ENCODE data around the gene MMP24. TPM values are rescaled to one million over a fixed set of nuclear protein-coding genes. Genes with fewer than 3 reads are reported as not detected.

MMP24 gene
- total and polyA plus RNA-seq, 2 of the 13 experiments (the other 11 are each of a cell fraction or from before 2014, with no cell fraction given) = 0.29 to 0.35 TPM

DNA sequence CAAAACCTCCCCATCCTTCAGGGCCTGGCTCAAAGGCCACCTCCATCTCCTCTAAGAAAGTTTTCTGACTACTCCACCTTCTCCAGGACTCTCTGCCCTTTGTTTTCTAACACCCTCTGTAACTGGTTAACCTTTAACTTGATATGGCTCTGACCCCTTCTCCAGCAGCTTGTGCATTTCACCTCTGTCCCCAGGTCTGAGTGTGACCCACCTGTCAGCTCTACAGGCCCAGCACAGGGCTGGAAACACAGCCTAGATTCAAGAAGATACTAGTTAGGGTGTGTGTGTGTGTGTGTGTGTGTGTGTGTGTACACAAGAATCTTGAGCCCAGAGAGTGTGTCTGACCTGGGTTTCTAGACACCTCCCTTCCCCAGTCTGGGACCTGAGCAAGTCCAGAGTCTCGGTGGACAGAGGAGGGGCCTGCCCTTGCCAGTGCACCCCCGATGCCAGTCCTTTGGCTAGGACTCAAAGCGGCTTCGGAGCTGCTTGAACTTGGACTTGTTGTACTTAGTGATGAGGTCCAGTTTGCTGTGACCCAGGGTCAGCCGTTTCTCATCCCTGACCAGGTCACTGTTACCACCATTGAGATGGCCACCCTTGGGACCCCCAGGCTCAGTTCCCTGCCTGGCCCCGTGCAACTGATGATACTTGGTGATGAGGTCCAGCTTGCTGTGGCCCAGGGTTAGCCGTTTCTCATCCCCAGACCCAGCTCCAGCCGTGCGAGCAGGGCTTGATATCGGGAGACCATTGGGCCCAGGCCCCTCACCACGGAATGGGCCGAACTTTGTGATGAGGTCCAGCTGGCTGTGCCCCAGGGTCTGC lies 59.8 kb downstream of the MMP24 start (continued):
- TF ChIP-seq, protein P1, sequence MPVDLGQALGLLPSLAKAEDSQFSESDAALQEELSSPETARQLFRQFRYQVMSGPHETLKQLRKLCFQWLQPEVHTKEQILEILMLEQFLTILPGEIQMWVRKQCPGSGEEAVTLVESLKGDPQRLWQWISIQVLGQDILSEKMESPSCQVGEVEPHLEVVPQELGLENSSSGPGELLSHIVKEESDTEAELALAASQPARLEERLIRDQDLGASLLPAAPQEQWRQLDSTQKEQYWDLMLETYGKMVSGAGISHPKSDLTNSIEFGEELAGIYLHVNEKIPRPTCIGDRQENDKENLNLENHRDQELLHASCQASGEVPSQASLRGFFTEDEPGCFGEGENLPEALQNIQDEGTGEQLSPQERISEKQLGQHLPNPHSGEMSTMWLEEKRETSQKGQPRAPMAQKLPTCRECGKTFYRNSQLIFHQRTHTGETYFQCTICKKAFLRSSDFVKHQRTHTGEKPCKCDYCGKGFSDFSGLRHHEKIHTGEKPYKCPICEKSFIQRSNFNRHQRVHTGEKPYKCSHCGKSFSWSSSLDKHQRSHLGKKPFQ (CRISPR knock-in tag; IDR thresholded peaks at IDR 0.05; ENCODE audit: insufficient replicate concordance) = no peak
- peak; percentile 64 for TF ChIP-seq ZFY (CRISPR knock-in tag; IDR thresholded peaks at IDR 0.05)
- TF ChIP-seq, protein P2, sequence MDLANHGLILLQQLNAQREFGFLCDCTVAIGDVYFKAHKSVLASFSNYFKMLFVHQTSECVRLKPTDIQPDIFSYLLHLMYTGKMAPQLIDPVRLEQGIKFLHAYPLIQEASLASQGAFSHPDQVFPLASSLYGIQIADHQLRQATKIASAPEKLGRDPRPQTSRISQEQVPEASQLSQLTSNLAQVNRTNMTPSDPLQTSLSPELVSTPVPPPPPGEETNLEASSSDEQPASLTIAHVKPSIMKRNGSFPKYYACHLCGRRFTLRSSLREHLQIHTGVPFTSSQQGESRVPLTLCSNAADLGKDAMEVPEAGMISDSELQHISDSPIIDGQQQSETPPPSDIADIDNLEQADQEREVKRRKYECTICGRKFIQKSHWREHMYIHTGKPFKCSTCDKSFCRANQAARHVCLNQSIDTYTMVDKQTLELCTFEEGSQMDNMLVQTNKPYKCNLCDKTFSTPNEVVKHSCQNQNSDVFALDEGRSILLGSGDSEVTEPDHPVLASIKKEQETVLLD (CRISPR knock-in tag; IDR thresholded peaks at IDR 0.05; ENCODE audit: low read depth) = no peak
- peak; percentile 92 for TF ChIP-seq NR2F6 (IDR thresholded peaks at IDR 0.05)
- TF ChIP-seq NR2F6 (CRISPR knock-in tag; IDR thresholded peaks at IDR 0.05) = peak; percentile 82
- TF ChIP-seq, protein P3, sequence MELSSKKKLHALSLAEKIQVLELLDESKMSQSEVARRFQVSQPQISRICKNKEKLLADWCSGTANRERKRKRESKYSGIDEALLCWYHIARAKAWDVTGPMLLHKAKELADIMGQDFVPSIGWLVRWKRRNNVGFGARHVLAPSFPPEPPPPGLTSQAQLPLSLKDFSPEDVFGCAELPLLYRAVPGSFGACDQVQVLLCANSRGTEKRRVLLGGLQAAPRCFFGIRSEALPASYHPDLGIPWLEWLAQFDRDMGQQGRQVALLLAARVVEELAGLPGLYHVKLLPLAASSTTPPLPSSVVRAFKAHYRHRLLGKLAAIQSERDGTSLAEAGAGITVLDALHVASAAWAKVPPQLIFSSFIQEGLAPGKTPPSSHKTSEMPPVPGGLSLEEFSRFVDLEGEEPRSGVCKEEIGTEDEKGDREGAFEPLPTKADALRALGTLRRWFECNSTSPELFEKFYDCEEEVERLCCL (CRISPR knock-in tag; IDR thresholded peaks at IDR 0.05; ENCODE audit: borderline replicate concordance) = no peak
- TF ChIP-seq ZNF737 (CRISPR knock-in tag; IDR thresholded peaks at IDR 0.05; ENCODE audit: borderline replicate concordance) = peak; percentile 87; the same call in 1 of the 2 replicates
- TF ChIP-seq SIN3A (IDR thresholded peaks at IDR 0.05; ENCODE audit: borderline replicate concordance, low read depth, low read length) = no peak; the same call in 1 of the 2 replicates
- peak; percentile 63; the same call in 1 of the 2 replicates for TF ChIP-seq THAP11 (CRISPR knock-in tag; IDR thresholded peaks at IDR 0.05)
- peak; percentile 80; the same call in 1 of the 2 replicates for TF ChIP-seq ZNF792 (CRISPR knock-in tag; IDR thresholded peaks at IDR 0.05)
- peak; percentile 53 for TF ChIP-seq HHEX (CRISPR knock-in tag; IDR thresholded peaks at IDR 0.05)
- TF ChIP-seq SMYD3 (CRISPR knock-in tag; IDR thresholded peaks at IDR 0.05) = peak; percentile 20; the same call in 1 of the 2 replicates
- TF ChIP-seq ZNF121 (CRISPR knock-in tag; IDR thresholded peaks at IDR 0.05) = no peak
- TF ChIP-seq TAF15 (IDR thresholded peaks at IDR 0.05; ENCODE audit: low read depth, low read length, poor library complexity, severe bottlenecking) = no peak
- TF ChIP-seq JARID2 (CRISPR knock-in tag; IDR thresholded peaks at IDR 0.05; ENCODE audit: insufficient replicate concordance) = no peak
- peak; percentile 56; the same call in 1 of the 2 replicates for TF ChIP-seq ZNF614 (CRISPR knock-in tag; IDR thresholded peaks at IDR 0.05; ENCODE audit: borderline replicate concordance)
- TF ChIP-seq, protein P4, sequence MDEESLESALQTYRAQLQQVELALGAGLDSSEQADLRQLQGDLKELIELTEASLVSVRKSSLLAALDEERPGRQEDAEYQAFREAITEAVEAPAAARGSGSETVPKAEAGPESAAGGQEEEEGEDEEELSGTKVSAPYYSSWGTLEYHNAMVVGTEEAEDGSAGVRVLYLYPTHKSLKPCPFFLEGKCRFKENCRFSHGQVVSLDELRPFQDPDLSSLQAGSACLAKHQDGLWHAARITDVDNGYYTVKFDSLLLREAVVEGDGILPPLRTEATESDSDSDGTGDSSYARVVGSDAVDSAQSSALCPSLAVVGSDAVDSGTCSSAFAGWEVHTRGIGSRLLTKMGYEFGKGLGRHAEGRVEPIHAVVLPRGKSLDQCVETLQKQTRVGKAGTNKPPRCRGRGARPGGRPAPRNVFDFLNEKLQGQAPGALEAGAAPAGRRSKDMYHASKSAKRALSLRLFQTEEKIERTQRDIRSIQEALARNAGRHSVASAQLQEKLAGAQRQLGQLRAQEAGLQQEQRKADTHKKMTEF (CRISPR knock-in tag; IDR thresholded peaks at IDR 0.05) = peak; percentile 72
- TF ChIP-seq RFXANK (CRISPR knock-in tag; IDR thresholded peaks at IDR 0.05) = 0 out of 2 replicates have a peak, but pooled peaks have one; percentile 59
- no peak for TF ChIP-seq ZMAT3 (CRISPR knock-in tag; conservative IDR thresholded peaks at IDR 0.05)
- TF ChIP-seq, protein P5, sequence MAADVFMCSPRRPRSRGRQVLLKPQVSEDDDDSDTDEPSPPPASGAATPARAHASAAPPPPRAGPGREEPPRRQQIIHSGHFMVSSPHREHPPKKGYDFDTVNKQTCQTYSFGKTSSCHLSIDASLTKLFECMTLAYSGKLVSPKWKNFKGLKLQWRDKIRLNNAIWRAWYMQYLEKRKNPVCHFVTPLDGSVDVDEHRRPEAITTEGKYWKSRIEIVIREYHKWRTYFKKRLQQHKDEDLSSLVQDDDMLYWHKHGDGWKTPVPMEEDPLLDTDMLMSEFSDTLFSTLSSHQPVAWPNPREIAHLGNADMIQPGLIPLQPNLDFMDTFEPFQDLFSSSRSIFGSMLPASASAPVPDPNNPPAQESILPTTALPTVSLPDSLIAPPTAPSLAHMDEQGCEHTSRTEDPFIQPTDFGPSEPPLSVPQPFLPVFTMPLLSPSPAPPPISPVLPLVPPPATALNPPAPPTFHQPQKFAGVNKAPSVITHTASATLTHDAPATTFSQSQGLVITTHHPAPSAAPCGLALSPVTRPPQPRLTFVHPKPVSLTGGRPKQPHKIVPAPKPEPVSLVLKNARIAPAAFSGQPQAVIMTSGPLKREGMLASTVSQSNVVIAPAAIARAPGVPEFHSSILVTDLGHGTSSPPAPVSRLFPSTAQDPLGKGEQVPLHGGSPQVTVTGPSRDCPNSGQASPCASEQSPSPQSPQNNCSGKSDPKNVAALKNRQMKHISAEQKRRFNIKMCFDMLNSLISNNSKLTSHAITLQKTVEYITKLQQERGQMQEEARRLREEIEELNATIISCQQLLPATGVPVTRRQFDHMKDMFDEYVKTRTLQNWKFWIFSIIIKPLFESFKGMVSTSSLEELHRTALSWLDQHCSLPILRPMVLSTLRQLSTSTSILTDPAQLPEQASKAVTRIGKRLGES (CRISPR knock-in tag; IDR thresholded peaks at IDR 0.05; ENCODE audit: borderline replicate concordance) = no peak
- peak; percentile 59 for TF ChIP-seq CREM (IDR thresholded peaks at IDR 0.05)
- no peak for TF ChIP-seq CREM (CRISPR knock-in tag; IDR thresholded peaks at IDR 0.05)

Measured in HepG2 (cell line).